GM12891 (cell line): ENCODE results near the gene RASA1.

Source experiments
- POLR2A ChIP-seq: IDR thresholded peaks from 2 replicates; pipeline ENCODE4 v1.6.1; 2011; ENCODE audit warnings: low read depth, low read length, control low read depth
- POLR2AphosphoS5 ChIP-seq: IDR thresholded peaks from 2 replicates; pipeline ENCODE4 v1.6.1; 2011; ENCODE audit warnings: low read depth, low read length, control low read depth
- POU2F2 ChIP-seq: IDR thresholded peaks from 2 replicates; pipeline ENCODE4 v1.6.1; 2011; ENCODE audit warnings: low read depth, mild to moderate bottlenecking, control low read depth, low read length, moderate library complexity
- TAF1 ChIP-seq: IDR thresholded peaks from 2 replicates; pipeline ENCODE4 v1.6.1; 2011; ENCODE audit warnings: low read depth, low read length, control low read depth

GRCh38 chr5:87229780-87230179 lies 37.9 kb upstream of the RASA1 start:
- TF ChIP-seq POLR2A (no peak), POU2F2 (no peak), TAF1 (no peak), POLR2AphosphoS5 (no peak)
